ENCODE data around the gene ZP1. TPM values are rescaled to one million over a fixed set of nuclear protein-coding genes. Genes with fewer than 3 reads are reported as not detected.

ZP1 gene
- polyA plus RNA-seq, 3 donors: 0.33 to 1.5 (median 0.79) TPM

Other genes starting within 250 kb of the ZP1 start
- under 1 TPM in 2 of 3 donors, not detected in 1; 0.37 to 0.44 TPM for gene MS4A8, start 167.9 kb upstream of the ZP1 start, polyA plus RNA-seq
- gene MS4A18, start 142.8 kb upstream of the ZP1 start, polyA plus RNA-seq: not detected
- under 1 TPM in 1 of 3 donors, not detected in 2; 0.03 TPM for gene MS4A15, start 110.7 kb upstream of the ZP1 start, polyA plus RNA-seq
- under 1 TPM in 1 of 3 donors, not detected in 2; 0.11 TPM for gene MS4A10, start 82.2 kb upstream of the ZP1 start, polyA plus RNA-seq
- gene CCDC86, start 25.4 kb upstream of the ZP1 start, polyA plus RNA-seq: 10 to 100 TPM; 11.6 to 34.7 (median 13.8) TPM
- gene PTGDR2, start 11.6 kb upstream of the ZP1 start, polyA plus RNA-seq: under 1 TPM in 2 of 3 donors, not detected in 1; 0.22 to 0.81 TPM
- 10 to 100 TPM; 42.5 to 61.4 (median 59.6) TPM for gene PRPF19, start 39.0 kb downstream of the ZP1 start, polyA plus RNA-seq
- gene TMEM109, start 46.6 kb downstream of the ZP1 start, polyA plus RNA-seq: 100 to 1,000 TPM in 1 of 3 donors, 10 to 100 TPM in 2; 58.2 to 107 (median 83.5) TPM
- 10 to 100 TPM in 1 of 3 donors, 1 to 10 TPM in 2; 5.1 to 11.1 (median 7.0) TPM for gene TMEM132A, start 56.9 kb downstream of the ZP1 start, polyA plus RNA-seq
- 10 to 100 TPM in 2 of 3 donors, 1 to 10 TPM in 1; 6.0 to 43.4 (median 23.8) TPM for gene SLC15A3, start 84.6 kb downstream of the ZP1 start, polyA plus RNA-seq
- 1 to 10 TPM in 1 of 3 donors, under 1 TPM in 2; 0.45 to 1.7 (median 0.82) TPM for gene CD6, start 104.1 kb downstream of the ZP1 start, polyA plus RNA-seq
- gene CD5, start 234.9 kb downstream of the ZP1 start, polyA plus RNA-seq: under 1 TPM; 0.34 to 0.71 (median 0.56) TPM

All from adipose tissue (tissue), 3 donors.